ENCODE measurements around the gene NRDC.

DNA sequence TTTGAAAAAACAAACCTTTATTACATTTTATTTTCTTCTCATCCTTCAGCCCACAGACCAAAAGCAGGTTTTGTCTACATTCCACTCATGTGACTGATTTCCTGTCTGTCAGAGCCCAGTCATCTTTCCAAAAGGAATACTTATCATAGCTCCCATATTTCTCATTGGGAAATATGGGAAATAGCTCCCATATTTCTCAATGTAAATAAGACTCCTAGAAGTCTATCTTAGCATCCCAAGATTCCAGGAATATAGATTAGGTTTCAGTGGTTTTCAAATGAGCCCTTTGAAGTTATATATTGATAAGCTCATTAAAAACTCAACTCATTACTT, 19.1 kb upstream of the NRDC start:
- TF ChIP-seq, protein P1, sequence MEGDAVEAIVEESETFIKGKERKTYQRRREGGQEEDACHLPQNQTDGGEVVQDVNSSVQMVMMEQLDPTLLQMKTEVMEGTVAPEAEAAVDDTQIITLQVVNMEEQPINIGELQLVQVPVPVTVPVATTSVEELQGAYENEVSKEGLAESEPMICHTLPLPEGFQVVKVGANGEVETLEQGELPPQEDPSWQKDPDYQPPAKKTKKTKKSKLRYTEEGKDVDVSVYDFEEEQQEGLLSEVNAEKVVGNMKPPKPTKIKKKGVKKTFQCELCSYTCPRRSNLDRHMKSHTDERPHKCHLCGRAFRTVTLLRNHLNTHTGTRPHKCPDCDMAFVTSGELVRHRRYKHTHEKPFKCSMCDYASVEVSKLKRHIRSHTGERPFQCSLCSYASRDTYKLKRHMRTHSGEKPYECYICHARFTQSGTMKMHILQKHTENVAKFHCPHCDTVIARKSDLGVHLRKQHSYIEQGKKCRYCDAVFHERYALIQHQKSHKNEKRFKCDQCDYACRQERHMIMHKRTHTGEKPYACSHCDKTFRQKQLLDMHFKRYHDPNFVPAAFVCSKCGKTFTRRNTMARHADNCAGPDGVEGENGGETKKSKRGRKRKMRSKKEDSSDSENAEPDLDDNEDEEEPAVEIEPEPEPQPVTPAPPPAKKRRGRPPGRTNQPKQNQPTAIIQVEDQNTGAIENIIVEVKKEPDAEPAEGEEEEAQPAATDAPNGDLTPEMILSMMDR (IDR thresholded peaks at IDR 0.05; ENCODE audit: low read length), result no peak
- no peak for TF ChIP-seq EZH2 (optimal IDR thresholded peaks at IDR 0.05; ENCODE audit: low read depth, low read length)
